Esophagus squamous epithelium (tissue), 4 donors: ENCODE data around the gene GOLGA2.

Experiments
- POLR2A ChIP-seq, 4 donors: fragments of 450-650 bp; IDR thresholded peaks; one replicate each; pipeline ENCODE4 v1.6.1; 2017; ENCODE audit warnings: antibody characterized with exemption in 4 of 4, mild to moderate bottlenecking in 4 of 4, moderate library complexity in 3 of 4
- TF ChIP-seq, protein P1 (sequence below), 6 experiments: fragments of 450-650 bp in 4 of 6; fragments of 200-600 bp in 2 of 6; sonication (generic) in 2 of 6; IDR thresholded peaks; one replicate each; pipeline ENCODE4 v1.5.1; 2016 to 2019; ENCODE audit warnings: antibody characterized with exemption in 6 of 6, mild to moderate bottlenecking in 4 of 6, moderate library complexity in 4 of 6

- TF ChIP-seq, protein P1, sequence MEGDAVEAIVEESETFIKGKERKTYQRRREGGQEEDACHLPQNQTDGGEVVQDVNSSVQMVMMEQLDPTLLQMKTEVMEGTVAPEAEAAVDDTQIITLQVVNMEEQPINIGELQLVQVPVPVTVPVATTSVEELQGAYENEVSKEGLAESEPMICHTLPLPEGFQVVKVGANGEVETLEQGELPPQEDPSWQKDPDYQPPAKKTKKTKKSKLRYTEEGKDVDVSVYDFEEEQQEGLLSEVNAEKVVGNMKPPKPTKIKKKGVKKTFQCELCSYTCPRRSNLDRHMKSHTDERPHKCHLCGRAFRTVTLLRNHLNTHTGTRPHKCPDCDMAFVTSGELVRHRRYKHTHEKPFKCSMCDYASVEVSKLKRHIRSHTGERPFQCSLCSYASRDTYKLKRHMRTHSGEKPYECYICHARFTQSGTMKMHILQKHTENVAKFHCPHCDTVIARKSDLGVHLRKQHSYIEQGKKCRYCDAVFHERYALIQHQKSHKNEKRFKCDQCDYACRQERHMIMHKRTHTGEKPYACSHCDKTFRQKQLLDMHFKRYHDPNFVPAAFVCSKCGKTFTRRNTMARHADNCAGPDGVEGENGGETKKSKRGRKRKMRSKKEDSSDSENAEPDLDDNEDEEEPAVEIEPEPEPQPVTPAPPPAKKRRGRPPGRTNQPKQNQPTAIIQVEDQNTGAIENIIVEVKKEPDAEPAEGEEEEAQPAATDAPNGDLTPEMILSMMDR (IDR thresholded peaks at IDR 0.05), result no peak
- TF ChIP-seq POLR2A (IDR thresholded peaks at IDR 0.05), result no peak
Observed at GRCh38 chr9:128226412-128226801, 49.4 kb downstream of the GOLGA2 start.
